SW480 (cell line): ENCODE data around the gene ALAS2.
"Not testable (repeated sequence)": the region's sequence is repeated elsewhere in the genome, so short reads cannot be mapped to it uniquely, and the experiment has no call there.

Source experiments
- DNase-seq: peaks from one replicate; pipeline ENCODE4 v3.0.0-alpha.2; 2016; ENCODE audit warnings: low spot score

Gene ALAS2, protein sequence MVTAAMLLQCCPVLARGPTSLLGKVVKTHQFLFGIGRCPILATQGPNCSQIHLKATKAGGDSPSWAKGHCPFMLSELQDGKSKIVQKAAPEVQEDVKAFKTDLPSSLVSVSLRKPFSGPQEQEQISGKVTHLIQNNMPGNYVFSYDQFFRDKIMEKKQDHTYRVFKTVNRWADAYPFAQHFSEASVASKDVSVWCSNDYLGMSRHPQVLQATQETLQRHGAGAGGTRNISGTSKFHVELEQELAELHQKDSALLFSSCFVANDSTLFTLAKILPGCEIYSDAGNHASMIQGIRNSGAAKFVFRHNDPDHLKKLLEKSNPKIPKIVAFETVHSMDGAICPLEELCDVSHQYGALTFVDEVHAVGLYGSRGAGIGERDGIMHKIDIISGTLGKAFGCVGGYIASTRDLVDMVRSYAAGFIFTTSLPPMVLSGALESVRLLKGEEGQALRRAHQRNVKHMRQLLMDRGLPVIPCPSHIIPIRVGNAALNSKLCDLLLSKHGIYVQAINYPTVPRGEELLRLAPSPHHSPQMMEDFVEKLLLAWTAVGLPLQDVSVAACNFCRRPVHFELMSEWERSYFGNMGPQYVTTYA

DNA sequence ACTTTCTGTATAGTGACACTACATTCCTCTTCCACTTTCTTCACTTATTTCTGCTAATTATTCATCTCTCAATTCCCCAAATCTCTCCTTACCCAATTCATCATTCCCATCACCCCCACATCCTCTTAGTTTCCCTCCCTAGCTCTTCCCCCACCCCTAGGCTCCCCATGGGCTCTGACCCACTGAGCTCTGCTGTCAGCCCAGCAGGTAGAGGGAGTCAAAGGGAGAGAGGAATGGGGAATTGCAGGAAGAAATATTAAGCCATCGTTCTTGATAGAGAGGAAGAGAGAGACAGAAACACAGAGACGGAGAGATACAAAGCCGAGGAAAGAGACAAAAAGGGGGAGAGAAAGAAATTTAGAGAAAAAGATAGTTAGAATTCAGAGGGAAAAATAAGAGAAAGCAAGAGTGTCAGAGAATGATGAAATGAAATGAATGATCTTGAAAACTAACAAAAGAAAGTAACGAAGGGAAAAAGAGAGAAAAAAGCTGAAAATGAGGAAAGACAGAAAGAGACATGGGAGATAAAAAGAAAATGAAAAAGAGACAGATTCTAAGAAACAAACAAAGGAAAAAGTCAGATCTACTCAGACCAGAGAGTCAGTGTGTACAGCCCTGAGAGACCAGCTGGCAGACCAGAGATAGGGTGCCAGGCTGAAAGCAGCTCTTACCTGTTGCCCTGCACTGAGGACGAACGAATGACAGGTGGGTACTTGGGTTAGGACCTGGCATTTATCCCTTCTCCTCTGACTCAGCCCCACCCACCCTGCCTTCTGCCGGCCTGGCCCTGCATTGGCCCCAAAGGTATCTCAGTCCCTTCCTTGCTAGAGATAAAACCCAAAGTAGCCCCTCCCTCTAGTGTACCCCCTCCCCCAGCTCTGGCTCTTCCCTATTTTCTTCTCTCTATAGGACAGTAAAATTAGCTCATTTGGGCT is at the start of gene ALAS2:
ALAS2 (minus strand) TSS at position 707 of the 935 bp plus-strand sequence. CDS start 4,977 bp downstream, outside the sequence.
- no peak for DNase-seq

DNA sequence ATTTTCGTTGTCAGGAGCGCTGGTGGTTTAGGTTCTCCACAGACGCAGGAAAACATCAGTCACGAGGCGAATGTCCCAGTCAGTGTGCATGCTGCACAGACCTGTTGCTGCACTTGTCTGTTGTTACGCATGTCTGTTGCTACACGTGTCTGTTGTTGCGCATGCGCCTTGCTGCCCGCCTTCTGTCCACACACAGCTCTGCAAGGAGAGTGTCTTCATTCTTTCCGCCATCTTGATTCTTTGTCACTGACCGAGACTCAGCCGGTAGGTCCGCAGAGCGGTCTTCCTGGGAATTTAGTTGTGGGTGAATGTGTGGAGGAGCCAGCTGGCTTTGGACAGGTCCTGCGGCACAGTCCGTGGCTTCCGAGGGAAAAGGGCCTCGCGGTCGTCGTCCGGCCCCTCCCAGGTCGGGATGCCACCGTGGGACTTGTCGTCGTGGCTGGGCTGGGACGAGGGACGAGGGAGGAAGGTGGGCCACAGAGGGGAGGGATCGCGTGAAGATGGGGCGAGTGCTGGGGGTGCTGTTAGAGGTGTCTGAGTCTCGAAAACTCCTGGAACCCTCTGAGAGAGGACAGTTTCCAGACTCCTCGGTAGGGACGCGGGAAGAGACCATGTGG is 44.2 kb upstream of the ALAS2 start, which contains the start of gene PAGE2B:
PAGE2B (plus strand) TSS at position 180 of the 617 bp plus-strand sequence. CDS start 1,012 bp downstream, outside the sequence.
- DNase-seq: no peak

DNA sequence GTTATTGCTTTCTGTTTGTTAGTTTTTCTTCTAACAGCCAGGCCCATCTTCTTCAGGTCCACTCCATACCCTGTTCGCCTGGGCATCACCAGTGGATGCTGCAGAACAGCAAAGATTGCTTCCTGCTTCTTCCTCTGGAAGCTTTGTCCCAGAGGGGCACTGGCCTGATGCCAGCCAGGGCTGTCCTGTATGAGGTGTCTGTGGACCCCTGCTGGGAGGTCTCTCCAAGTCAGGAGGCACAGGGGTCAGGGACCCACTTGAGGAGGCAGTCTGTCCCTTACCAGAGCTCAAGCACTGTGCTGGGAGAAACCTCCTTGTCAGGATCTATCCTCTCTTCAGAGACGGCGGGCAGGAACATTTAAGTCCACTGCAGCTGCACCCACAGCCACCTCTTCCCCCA is 41.5 kb upstream of the ALAS2 start:
- DNase-seq: no peak

DNA sequence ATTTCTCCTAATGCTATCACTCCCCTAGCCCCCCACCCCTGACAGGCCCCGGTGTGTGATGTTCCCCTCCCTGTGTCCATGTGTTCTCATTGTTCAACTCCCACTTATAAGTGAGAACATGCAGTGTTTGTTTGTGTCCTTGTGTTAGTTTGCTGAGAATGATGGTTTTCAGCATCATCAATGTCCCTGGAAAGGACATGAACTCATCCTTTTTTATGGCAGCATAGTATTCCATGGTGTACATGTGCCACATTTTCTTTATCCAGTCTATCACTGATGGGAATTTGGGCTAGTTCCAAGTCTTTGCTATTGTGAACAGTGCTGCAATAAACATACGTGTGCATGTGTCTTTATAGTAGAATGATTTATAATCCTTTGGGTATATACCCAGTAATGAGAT is 36.4 kb upstream of the ALAS2 start:
- not testable (repeated sequence) for DNase-seq

DNA sequence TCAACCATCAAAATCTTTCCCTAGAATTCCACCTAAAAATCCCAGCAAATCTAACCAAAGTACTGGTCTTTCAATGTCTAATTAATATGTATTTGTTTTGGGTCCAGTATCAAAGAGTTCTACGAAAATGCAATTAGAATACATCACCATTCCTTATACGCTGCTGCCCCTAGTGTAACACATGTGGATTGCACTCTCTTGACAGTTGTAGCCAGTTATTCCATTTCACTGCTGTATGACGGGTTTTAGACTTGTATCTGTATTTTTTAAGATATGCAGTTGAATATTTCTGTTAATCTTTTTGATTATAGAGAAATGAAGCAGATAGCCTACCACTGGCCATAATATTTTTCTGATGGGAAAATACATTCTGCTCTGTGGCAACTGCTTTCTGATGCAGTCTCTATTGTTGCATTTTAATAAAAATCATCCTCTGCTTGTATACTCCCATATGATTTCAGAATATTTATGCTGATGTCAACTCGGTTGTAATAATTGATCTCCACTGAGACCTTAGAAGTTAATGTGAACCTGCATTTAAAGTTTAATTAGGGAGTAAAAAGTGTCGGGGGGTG is 27.0 kb upstream of the ALAS2 start:
- peak; percentile 15 for DNase-seq

DNA sequence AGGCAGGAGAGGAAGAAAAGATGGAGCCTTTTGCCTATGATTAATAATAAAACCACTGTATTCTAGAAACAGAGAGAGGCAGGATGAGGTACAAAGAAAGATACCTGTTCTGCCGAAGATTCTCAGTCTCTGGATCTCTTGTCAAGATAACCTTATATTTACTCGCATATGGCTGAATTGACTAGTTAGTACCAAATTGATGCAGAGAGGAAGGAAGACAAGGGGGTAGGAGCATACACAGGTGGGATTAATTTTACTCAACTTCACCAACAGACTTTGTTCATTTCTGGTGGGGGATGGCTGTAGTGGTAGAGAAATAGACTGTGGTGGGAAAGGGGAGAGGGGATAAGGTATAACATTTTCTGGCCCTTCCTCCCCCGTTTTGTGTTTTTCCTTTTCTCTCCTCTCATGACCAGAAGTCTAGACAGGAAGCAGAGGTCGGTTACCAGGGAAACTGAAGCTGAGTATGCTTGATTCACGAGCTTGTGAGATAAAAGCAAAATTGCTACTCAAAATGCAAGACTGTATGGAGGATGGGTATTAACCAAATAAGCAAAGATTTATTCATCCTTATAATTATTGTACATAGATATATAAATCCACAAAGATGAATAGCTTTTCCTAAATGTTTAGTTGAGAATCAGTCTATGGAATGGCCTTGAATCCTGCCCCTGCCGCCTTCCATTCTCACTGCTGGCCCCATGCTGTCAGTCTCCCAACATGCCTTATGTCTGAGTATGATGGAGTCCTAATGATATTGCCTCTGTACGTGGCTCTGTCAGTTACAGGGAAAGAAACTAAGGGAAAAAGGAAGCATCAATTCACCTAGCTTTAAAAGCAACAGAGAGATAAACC is 26.3 kb upstream of the ALAS2 start:
- DNase-seq: peak; percentile 15

DNA sequence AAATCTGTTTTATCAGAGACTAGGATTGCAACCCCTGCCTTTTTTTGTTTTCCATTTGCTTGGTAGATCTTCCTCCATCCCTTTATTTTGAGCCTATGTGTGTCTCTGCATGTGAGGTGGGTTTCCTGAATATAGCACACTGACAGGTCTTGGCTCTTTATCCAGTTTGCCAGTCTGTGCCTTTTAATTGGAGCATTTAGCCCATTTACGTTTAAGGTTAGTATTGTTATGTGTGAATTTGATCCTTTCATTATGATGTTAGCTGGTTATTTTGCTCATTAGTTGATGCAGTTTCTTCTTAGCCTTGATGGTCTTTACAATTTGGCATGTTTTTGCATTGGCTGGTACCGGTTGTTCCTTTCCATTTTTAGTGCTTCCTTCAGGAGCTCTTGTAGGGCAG is 19.8 kb upstream of the ALAS2 start:
- DNase-seq: not testable (repeated sequence)

DNA sequence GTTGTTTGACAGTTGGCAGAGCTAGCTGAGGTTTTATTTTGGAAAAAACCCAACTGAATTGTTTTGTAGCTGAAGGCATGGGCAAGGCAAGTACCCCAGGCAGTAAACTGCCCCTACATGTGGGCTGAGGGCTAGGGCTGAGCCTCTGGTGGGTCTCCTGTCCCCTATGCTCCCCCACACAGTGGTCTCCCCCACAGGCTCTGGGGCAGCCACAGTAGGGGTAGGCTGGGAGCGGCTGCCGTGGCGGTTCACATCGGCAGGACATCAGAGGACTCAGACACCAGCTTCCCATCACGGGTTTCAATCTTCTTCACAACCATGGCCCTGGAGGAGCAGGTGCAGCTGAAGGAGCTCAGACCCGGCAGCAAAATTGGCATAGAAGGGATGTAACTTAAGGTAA is 10.7 kb upstream of the ALAS2 start:
- DNase-seq: no peak

DNA sequence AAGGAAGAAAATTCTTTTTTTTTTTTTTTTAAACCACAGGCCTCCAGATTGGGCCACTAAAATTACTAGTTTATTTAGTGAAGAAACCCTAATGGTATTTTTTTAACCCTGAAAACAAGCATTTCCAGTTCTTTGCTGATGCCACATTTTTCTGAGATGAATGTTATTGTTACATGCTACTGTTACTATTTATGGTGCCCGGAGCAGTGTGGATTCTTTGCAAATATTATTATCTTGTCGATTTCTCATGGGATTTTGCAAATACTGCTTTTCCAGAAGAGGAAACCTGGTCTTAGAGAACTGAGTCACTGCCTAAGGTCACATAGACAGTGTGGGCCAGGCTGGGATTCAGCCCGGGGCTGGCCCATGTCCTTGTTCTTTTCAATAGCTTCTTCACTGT is 8.7 kb upstream of the ALAS2 start:
- no peak for DNase-seq

DNA sequence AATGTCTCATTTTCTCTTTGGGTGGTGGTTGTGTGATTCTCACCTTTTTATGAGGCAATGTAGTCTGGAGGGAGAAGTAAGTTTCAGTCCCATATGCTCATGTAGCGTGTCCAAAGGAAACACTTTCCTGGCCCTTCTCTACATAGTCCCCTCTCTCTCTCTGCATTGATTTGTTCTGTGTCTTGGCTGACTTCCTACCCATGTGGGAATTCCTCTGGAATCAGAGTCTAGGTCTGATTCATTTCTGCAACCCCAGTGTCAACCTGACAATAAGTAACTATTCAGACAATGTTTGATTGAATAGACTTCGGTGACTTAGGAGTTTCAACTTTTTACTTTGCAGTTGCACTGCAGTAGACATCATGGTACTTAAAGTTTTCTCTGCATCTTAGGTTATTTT is 2.7 kb upstream of the ALAS2 start:
- DNase-seq: no peak

DNA sequence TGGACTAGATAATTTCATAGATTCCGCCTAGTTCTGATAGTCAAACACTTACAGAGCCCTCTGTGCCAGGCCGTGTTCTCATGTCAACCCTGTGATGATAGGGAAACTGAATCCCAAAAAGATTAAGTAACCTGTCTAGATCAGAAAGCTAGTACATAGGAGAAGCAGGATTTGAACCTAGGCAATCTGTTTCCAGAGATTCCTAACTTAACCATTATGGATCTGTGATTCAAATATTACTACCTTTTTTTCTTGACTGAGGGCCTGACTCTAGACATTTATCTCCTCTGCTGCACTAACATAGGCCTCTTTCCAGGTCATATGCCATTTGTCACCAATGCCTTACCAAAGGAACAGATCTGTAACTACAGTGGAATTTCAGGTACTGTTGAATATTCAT is 1.5 kb downstream of the ALAS2 start:
- no peak for DNase-seq

DNA sequence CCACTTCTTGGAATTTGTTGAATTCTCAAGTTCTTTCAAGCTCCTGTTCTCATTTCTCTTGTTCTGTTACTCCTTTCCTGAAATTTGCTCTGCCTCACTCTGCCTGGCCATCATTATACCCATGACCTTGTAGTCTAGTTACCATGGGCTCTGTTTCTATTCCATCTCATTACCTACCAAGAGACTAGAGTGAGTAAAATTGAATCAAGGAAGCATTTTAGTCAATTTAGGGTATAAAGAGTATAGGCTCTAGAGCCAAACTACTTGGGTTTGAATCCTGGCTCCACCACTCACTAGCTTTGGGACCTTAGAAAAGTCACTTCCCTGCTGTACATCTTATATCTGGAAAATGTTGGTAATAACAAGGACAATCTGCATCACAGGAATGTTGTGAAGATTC is 2.2 kb downstream of the ALAS2 start:
- no peak for DNase-seq

DNA sequence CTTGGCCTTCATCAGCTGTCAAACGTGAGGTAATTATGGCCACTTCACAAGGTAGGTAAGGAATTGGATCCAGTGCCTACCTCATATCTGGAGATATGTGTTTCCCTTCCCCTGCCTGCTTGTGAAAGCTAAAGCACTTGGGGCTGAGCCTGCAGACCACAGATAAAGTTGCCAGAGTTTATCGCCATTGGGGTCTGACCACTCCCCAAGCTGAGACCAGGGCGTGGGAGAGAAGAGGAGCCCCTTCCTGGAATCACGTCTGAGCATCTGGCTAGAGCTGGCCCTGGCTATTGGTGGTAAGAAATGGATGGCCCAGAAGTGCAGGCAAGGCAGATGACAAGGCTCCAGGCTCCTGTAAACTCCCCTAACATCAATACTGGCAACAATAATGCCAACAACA is 2.7 kb downstream of the ALAS2 start:
- DNase-seq: no peak

DNA sequence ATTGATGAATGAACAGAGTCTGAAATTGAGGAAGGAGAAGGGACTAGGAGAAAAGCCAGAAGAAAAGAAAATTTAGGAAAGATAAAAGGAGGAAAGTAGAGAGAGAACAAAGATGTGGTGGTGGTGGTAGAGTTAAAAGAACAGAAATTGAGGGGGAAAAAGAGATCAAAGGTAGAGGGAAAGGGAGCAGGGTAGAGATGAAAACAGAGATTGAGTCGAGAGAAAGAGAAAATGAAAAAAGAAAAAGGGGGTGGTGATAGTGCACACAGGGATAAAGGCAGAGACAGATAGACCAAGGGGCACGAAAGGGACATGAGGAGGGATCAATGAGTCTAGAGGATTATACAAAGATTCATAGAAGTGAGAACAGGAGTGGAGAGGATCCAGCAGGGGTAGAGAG is 3.9 kb downstream of the ALAS2 start:
- no peak for DNase-seq

DNA sequence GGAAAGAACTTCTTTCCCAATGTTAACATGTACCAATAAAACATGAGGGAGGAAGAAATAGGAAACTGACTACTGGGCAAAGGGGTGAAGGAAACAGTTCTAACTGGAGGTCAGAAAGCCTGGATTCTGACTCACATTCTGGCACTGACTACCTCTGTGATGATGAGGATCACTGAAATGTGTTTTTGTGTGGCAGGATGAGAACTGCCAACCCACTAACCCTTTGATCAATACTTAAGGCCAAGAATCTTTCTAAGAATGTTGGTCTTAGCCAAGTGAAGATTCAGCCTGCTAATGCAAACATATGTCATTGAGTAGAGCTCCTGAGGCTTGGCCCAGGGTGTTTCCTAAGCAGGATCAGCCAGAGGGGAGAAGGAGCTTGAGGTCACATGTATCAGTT is 4.6 kb downstream of the ALAS2 start:
- no peak for DNase-seq

DNA sequence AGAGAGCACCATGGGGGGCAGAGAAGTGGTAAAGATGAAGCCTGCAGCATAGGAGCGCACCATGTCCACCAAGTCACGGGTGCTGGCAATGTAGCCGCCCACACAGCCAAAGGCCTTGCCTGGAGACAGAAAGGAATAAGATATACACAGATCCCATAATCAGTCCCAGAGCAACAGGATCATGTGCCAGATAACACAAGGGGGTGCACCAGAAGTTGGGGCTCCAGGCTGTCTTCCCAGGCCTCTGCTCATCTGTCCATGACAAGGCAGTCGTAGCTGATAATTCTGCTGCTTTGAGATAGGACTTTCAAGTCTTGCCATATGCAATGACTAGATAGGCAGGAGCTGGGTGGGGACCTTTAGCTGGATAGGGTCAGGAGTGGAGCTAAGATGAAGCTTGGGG is 15.9 kb downstream of the ALAS2 start:
- no peak for DNase-seq

DNA sequence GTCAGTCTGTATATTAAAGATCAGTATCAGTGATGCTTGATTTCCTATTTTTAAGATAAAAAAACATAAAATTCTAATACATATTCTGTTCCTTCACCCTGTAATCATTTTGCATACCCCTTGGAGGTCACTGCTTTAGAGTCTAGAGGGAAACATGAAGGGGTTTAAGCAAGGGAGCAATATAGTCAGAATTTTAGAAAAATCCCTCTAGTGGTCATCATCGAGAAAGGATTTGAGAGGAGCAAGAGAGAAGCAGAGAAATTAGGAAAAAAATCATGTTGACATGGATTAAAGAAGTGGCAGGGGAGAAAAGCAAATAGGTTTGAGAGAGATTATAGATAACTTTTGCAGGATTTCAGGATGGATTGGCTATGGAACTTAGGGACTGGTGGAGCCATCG is 19.5 kb downstream of the ALAS2 start:
- DNase-seq: no peak

DNA sequence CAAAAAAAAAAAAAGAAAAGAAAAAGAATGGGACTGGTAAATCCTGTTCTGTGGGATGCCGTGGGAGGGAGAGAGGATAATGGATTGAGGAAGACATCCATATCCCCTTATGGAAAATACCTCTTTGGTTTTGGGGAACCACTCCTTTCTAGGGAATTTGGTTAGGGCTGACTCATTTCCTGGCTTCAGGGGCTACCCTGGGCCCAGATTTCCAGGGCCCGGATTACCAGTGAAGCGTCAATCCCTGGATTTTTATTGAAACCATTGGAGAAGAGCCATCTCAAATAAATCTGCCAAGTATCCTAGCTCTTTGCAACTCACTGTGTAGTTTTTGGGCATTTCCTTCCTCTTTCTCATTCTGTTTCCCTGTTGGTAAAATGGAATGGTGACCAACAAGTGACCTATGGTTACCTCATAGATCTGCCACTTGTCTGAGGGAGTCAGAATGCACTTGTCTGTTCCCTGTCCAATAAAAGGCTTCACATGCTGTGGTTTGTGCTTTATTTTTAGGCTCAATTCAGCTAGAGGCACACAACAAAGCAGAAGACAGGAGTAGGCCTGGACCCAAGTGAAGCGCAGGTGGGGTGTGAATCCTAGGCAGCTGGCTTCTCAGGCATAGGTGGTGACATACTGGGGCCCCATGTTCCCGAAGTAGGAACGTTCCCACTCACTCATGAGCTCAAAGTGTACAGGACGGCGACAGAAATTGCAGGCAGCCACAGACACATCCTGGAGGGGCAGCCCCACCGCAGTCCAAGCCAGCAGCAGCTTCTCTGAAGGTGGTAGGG is 22.0 kb downstream of the ALAS2 start:
- peak; percentile 60 for DNase-seq

DNA sequence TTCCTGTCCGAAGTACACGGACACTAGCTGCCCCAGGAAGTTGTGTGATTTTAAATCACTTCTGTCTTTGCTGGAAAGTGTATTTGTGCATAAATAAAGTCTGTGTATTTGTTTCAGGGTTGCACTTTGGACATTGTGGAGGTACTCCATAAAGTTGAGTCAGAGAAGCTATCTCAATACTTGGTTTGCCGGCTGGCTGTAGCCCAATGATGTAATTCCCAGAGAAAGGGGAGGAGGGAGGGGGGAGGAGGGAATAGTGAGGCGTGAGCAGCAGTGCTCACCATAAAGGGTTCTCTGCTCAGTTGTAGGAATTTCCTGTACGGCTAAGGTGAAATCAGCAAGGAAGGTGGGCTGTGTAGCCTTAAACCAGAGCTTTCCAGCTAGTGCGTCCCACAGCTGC is 23.1 kb downstream of the ALAS2 start:
- DNase-seq: peak; percentile 51
